ENCODE data around the gene CYSLTR2.
"Not testable (repeated sequence)": the region's sequence is repeated elsewhere in the genome, so short reads cannot be mapped to it uniquely, and the experiment has no call there.

Gene CYSLTR2

DNA sequence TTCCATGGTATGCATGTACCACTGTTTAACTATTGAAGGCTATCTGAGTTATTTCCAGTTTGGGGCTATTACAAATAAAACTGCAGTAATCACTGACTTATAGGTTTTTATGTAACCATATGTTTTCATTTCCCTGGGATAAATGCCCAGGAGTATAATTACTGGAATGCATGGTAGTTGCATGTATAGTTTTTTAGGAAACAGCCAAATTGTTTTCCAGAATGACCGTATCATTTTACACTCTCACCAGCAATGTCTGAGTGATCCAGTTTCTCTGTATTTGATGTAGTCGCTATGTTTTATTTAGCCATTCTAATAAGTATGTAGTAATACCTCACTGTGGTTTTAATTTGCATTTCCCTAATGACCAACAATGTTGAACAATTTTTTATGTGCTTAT is 42.0 kb downstream of the CYSLTR2 start:
- no peak for DNase-seq (ENCODE audit: low spot score)

GRCh38 chr13:48696676-48697075 is 42.9 kb downstream of the CYSLTR2 start:
- DNase-seq (ENCODE audit: low spot score) = not testable (repeated sequence)

GRCh38 chr13:48707405-48707804 is 53.7 kb downstream of the CYSLTR2 start:
- DNase-seq (ENCODE audit: low spot score) = no peak

GRCh38 chr13:48708764-48709163 is 55.0 kb downstream of the CYSLTR2 start:
- no peak for DNase-seq (ENCODE audit: low spot score)

DNA sequence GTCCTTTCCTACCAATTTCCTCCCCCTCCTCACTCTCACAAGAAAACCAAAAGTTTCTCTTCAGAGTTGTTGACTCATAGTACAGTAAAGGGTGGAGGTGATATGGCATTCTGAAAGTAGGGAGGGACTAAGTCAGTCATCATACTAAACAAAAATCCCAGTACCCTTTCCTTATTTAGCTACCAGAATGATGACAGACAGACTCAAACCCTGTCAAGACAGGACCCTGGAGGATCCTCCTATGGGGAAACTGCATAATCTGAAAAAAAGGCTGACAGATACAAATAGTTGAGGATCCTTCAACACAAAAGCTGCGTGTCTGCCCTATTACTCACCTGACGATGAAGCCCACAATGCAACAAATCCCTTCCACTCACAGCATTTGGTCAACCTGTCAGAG is 55.5 kb downstream of the CYSLTR2 start:
- no peak for DNase-seq (ENCODE audit: low spot score)

DNA sequence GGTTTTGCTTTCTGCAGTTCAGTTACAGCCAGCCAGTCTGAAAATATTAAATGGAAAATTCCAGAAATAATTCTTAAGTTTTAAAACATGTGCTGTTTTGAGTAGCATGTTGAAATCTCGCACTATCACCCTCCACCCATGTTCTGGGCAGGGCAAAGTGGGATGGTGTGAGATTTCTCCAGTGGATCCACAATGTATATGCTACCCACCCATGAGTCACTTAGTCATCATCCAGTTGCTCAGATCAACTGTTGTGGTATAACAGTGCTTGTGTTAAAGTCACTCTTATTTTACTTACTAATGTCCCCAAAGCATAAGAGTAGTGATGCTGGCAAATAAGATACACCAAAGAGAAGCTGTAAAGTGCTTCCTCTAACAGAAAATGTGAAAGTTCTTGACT is 56.4 kb downstream of the CYSLTR2 start:
- no peak for DNase-seq (ENCODE audit: low spot score)

- DNase-seq (ENCODE audit: low spot score) = no peak
Observed at GRCh38 chr13:48712141-48712540, 58.4 kb downstream of the CYSLTR2 start.

DNA sequence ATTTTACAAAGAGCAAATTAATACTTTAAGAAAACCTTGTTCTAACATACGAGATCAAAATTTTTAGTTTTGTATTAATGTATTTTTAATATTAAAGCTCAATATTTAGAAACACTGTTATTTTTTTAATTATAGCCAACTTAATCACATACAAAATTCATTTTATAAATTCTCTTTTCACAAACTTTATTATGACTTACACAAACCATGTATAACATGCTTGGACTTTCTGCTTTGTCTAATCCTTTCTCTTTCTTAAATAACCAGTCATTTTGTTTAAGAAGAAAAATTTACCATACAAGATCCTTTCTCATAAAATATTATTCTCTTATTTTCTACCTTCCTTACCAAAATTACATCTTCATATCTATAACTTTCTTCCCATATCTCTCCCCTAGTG is 62.2 kb downstream of the CYSLTR2 start:
- no peak for DNase-seq (ENCODE audit: low spot score)

DNA sequence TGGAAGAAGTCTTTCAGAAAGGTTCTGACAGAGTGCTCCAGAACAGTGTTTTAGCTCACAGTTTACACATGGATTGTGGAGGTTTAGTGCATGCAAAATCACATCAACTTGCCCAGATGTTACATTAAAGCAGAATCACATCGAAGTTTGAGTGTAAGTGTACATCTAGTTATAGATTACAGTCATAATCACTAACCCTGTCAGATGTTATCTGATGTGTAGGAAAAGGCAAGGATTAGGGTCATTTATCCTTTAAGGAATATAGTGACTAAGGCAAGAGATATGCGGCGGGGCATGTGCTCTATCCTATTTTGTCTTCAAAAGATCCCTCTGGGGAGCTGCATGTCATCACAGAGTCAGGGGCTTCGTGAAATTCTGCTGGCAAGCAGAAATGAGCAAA is 66.9 kb downstream of the CYSLTR2 start:
- no peak for DNase-seq (ENCODE audit: low spot score)

- no peak for DNase-seq (ENCODE audit: low spot score)
Observed at GRCh38 chr13:48723168-48723567, 69.4 kb downstream of the CYSLTR2 start.

- no peak for DNase-seq (ENCODE audit: low spot score)
Observed at GRCh38 chr13:48725271-48725670, 71.5 kb downstream of the CYSLTR2 start.

GRCh38 chr13:48726711-48727110 is 73.0 kb downstream of the CYSLTR2 start:
- DNase-seq (ENCODE audit: low spot score) = no peak

DNA sequence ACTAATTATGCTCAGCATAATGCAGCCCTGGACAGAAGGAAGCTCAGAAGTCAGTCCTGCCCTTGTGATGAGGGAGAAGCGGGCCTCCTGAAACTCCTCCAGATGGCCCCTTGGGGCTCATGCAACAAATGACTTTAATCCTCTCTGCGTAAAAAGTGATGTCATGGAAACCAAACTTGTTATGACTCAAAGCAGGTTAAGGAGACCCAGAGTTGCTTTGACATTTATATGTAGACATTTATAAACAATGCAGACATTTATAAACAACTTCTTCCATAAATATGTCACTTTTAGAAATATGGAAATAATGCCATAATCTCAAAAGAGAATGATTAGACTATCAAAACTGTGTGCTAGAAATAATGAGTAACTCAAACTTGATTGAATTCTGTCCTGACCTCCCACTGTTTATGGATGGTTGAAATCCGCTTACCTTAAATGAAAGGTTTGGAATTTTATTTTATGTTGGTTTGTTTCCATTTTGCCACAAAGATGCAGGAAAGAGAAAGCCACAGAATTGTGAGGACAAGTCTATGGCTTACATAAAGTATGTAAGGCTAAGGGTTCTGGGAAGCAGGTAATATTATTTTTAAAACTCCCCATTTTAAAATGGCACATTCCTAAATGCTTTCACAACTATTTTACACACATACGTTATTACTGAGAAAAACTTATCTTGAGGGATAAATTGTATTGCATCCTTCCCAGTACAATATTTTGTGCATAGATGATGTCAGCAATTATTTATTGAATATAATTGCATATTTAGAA is 73.7 kb downstream of the CYSLTR2 start:
- DNase-seq (ENCODE audit: low spot score) = no peak

DNA sequence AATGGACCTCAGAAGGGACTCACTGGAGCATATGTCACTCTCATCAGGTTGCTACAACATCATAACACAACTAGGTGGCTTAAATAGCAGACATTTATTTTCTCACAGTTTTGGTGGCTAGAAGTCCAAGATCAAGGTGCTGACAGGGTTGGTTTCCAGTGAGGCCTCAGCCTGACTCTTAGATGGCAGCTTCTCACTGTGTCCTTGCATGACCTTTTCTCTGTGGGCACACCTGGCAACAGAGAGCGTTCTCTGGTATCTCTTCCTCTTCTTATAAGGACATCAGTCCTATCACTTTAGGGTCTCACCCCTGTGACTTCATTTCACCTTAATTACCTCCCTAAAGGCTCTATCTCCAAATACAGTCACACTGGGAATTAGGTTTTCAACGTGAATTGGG is 74.5 kb downstream of the CYSLTR2 start:
- DNase-seq (ENCODE audit: low spot score) = peak; percentile 36

- peak; percentile 19 for DNase-seq (ENCODE audit: low spot score)
Observed at GRCh38 chr13:48728876-48729275, 75.1 kb downstream of the CYSLTR2 start.

DNA sequence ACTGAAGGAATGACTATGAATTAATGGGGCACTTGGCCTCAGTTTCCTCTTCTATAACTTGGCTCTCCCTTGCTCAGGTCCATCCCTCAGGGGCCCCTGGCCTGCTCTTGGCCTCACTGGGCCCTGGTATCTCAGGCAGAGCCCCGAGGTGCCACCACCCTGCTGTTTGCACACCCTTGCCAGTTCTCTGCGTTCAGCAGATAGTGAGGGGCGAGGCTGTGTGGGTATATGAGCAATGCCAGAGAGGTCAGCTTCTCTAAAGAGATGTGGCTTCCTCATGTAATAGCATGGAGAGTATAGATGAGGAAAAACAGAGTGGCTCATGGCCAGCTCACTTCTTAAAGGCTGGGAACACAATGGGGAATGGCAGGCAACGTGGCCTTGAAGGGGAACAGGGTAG is 76.1 kb downstream of the CYSLTR2 start:
- DNase-seq (ENCODE audit: low spot score) = peak; percentile 94

- peak; percentile 55 for DNase-seq (ENCODE audit: low spot score)
Observed at GRCh38 chr13:48731001-48731658, 77.4 kb downstream of the CYSLTR2 start.

DNA sequence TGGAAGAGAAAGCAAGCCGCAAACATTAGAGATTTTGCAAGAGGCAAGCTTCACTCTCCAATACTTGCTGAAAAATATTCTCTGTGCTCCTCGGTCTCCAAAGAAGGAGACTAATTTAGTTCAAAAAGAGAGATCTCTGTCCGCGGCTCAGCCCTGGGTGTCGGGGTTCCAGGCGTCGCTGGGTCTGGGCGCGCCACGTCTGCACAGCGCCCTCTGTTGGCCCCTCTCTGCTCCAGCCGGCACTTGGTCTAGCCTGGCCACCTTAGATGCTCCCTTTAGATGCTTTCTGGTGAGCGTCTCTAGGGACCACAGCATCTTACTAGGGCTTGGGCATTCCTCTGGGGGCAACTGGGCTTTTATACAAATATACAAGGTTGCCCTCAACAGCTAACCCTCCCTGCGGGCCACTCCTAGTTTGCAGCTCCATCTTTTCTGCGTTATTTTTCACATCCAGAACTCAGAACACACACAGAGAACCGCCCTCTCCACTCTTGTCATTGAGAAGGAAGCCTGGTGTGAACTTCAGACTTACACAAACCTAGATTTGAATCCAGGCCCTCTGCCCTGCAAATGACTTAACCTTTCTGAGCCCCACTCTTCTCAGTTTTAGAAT is 78.3 kb downstream of the CYSLTR2 start:
- peak; percentile 84 for DNase-seq (ENCODE audit: low spot score)

DNA sequence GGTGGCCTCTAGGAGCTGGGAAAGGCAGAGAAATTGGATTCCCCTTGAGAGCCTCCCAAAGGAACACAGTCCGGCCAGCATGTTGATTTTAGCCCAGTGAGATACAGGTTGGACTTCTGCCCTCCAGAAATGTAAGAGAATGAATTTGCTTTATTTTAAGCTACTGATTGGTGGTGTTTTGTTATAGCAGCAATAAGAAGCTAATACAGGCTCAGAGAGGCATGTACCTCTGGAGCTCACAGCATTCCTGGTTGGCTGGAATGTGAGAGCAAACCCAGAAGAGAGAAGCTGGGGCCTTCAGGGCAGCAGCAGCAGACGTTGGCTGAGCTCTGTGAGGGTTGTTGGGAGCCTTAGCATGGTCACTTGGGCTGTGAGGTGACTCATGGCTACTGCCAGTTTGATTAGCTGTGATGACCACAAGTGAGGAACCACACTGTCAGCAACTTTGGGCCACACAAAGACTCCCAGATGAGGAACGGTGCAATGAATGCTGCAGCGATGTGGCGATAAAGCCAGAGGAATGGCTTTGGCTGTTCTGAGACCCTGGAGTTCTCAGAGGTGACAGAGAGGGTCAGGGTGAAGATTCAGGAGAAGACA is 80.1 kb downstream of the CYSLTR2 start:
- DNase-seq (ENCODE audit: low spot score) = no peak

GRCh38 chr13:48735571-48735970 is 81.8 kb downstream of the CYSLTR2 start:
- no peak for DNase-seq (ENCODE audit: low spot score)

GRCh38 chr13:48737689-48738088 is 84.0 kb downstream of the CYSLTR2 start:
- DNase-seq (ENCODE audit: low spot score) = no peak

- no peak for DNase-seq (ENCODE audit: low spot score)
Observed at GRCh38 chr13:48738311-48738710, 84.6 kb downstream of the CYSLTR2 start.

DNA sequence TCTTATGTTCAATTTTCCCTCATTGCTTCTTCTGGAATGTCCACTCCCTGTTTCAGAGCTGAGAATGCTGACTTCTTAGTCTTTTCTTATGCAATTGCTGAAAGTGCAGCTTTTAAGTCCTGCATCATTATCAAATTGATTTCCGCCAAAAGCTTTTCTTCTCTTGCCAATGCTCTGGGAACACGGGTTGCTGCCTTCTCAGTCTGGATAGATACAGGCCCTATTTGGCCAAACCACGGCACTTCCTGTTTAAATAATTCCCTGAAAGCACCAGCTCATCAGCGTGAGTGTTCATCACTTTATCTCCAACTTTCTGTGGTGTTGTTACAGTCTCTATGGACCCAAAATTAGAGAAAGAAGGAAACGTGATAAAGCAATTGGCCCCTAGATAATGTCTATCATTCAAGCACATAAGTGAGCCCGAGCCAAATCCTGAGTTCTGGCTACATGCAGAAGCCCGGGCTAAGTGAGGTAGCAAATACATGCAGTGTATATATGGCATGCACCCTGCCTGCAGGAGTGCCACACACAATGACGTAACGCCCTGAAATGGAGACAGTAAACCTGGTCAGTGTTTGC is 85.7 kb downstream of the CYSLTR2 start:
- DNase-seq (ENCODE audit: low spot score) = peak; percentile 33

All from hematopoietic multipotent progenitor cell treated with erythropoietin and hydrocortisone succinate and interleukin-3 and kit ligand, for 15 days (in vitro differentiated cells).